GM21786 (cell line): ENCODE measurements around the gene NHERF2.
A peak's percentile ranks its signal among the peaks of the same experiment; 100 is the strongest.
"Not testable (repeated sequence)": the region's sequence is repeated elsewhere in the genome, so short reads cannot be mapped to it uniquely, and the experiment has no call there.

ENCODE experiments used
- ATAC-seq: cut with Tn5 transposase; IDR thresholded peaks from one replicate; pipeline ENCODE4 v1.9.1; 2021; ENCODE audit not compliant: unreplicated experiment

Gene NHERF2

DNA sequence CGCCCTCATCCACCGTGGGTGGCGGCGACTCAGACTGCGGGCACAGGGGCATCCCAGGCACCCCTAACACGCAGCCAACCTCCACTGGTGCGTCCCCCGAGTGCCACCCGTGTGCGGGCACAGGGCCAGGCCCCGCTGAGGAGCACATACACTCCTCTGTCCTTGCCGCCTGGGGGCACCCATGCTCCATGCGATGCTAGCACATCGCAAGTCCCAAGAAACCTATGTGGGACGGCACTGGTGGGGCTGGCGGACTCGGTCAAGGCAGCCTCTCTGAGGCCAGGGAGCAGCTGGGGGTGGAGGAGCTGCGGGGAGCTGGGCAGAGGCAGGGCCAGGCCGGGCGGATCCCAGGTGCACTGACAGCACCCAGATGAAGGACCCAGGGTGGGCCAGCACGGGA lies 21.1 kb upstream of the NHERF2 start:
- ATAC-seq = no peak

DNA sequence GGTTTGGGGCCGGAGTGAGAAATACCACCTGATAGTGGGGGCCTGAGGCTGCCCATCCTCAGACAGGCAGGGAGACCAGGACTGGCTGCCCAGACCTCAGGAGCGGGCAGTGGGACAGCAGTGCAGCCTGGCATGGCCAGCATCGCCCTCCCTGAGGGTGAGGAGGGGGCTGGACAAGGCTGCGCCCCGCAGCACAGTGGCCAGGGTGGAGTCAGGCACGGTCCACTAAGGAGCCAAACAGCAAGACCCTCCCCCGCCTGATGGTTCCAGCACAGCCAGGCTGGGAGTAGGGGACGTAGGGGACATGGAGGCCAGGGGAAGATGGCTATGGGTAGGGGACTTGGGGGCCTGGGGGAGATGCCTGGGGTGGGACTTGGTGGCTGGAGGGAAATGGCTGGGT lies 20.4 kb upstream of the NHERF2 start:
- ATAC-seq = no peak

GRCh38 chr16:2007081-2007836 lies 19.4 kb upstream of the NHERF2 start:
- ATAC-seq = no peak

DNA sequence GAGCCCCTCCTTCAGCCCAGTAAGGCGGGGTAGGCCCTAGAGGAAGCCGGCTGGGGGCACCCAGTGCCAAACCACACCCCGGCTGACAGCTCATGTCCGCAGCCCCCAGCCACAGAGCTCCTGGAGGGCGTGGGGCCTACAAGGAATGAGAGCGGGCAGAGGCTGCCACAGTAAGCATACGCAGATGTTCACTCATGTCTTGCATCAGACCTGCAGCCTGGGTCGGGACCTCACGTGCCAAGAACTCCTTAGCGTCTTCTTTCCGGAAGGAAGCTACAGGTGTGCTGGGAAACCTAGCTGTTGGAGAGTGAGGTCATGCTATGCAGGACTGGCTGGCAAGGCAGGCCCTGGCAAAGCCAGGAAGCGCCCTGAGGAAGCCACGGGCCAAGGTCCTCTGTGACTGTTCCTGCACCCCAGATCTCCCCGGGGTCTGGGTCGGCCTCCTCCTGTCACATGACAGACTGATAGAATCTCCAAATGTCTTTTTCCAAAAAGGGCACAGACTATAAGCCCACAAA lies 18.6 kb upstream of the NHERF2 start:
- ATAC-seq = no peak

DNA sequence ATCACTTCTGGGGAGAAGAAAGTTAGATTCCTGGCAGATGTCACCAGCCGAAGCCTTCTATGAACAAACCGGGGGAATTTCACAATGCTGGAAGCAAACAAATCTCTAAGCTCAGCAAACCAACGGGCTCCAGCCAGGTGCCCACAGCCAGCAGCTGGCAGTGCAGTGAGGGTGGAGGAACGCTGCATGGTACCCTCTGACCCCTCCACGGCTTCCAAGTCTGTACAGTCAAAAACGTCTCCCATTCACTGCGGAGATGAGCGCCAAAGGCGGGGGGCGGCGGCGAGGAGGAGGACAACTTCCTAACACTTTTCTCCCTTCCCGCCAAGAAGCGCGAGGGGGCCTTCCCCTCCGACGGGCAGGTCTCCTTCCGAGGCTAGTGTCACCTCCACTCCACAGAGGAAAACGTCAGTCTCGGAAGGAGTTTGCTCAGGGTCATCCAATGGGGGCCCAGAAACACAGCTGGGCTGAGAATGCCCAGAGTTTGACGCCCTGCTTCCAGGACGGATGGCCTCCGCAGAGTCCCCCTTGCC lies 18.0 kb upstream of the NHERF2 start:
- no peak for ATAC-seq

GRCh38 chr16:2009164-2009711 lies 17.5 kb upstream of the NHERF2 start:
- peak; percentile 19 for ATAC-seq

DNA sequence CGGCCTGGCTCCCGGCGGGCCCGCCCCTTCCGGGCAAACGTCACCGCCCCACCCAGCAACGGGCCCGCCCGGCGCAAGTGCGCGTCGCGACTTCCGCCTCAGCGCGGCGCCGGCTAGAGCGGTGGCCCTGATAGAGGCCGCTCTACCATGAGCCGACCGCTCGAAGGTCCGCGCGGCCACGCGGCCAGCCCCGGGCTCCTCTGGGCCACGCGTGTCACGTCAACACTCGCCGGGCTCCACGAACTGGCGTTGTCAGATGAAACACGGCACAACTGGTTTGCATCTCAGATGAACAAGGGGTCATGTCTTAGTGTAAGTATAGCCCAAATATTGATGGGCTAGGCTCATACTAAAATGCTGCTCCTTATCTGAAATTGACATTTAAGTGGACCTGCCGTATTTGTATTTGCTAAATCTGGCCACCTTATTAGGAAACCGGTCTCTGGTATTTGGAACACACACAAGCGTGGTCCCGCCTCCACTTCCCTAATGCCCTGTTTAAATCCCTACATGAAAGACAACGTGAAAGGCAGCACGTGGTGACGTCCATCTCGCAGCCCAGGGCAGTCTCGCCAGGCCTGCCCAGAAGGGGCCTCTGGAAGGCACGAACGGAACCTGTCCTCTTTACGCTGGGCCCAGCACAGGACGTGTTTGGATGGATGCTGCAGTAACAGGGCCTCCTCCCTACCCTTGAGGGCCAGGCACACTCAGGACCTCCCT lies 16.8 kb upstream of the NHERF2 start, which contains the start of gene ZNF598:
ZNF598 (minus strand) TSS at position 31 of the 720 bp plus-strand sequence.
- ATAC-seq = peak; percentile 81

DNA sequence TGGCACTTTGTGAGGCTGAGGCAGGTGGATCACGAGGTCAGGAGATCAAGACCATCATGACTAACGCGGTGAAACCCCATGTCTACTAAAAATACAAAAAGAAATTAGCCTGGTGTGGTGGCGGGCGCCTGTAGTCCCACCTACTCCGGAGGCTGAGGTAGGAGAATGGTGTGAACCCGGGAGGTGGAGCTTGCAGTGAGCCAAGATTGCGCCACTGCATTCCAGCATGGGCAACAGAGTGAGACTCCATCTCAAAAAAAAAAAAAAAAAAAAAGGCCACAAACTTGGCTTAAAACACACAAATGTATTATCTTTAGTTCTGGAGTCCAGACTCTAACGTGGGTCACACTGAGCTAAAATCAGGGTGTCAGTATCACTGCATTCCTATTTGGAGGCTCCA lies 15.0 kb upstream of the NHERF2 start:
- ATAC-seq = not testable (repeated sequence)

DNA sequence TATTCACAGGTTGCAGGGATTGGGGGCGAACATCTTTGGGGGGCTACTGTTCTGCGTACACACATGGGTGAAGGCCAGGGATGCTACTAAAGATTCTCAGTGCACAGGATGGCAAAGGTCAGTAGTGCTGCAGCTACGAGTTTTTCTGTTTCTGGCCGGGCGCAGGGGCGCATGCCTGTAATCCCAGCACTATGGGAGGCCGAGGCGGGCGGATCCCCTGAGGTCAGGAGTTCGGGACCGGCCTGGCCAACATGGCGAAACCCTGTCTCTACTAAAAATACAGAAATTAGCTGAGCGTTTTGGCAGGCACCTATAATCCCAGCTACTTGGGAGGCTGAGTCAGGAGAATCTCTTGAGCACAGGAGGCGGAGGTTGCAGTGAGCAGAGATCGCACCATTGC lies 13.2 kb upstream of the NHERF2 start:
- ATAC-seq = no peak

DNA sequence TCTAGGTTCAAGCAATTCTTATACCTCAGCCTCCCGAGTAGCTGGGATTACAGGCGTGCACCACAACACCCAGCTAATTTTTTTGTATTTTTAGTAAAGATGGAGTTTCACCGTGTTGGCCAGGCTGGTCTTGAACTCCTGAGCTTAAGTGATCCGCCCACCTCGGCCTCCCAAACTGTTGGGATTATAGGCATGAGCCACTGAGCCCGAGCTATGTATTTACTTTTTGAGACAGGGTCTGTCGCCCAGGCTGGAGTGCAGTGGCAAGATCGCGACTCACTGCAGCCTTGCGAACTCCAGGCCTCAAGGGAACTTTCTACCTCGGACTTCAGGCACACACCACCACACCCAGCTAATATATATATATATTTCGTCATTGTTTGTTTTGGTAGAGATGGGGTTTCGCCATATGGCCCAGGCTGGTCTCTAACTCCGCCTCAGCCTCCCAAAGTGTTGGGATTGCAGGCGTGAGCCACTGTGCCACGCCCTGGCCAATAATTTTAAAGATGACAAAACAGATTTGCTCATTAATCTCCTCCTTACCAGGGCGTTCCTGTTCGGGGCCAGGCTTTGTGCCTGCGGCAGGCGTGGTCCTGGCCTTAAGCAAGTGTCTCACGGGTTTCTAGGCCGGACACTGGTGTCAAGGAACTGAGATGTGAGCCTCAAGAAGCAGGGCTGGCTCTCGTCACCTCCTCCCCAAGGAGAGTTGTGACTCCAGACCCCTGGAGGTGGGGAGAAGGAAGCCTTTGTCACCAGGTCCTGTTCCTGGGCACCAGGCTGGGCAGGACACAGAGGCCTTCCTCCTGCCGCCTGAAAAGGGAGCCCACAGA lies 11.4 kb upstream of the NHERF2 start:
- no peak for ATAC-seq

GRCh38 chr16:2015947-2016208 lies 10.8 kb upstream of the NHERF2 start:
- no peak for ATAC-seq

GRCh38 chr16:2016407-2016922 lies 10.2 kb upstream of the NHERF2 start:
- ATAC-seq = no peak

DNA sequence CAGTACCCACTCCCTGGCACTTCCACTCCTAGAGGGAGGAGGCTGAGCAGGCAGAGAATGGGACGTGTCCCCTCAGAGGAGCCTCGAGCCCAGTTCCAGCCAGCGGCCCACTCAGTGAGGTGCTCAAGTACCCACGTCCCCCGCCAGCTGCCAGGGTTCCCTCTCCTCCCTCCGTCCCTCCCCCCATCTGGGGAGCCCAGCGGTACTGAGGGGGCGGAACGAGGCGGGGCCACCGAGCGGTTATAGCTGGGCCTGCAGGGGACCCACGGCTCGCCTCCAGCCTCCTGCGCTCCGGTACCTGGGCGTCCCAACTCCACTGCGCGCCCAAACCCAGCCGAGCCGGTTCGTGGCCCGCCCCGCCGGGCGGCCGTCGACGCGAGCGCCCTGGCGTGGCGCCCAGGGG lies 7.2 kb upstream of the NHERF2 start, which contains the start of gene NPW:
NPW (plus strand) TSS at position 268 of the 403 bp plus-strand sequence.
- no peak for ATAC-seq

DNA sequence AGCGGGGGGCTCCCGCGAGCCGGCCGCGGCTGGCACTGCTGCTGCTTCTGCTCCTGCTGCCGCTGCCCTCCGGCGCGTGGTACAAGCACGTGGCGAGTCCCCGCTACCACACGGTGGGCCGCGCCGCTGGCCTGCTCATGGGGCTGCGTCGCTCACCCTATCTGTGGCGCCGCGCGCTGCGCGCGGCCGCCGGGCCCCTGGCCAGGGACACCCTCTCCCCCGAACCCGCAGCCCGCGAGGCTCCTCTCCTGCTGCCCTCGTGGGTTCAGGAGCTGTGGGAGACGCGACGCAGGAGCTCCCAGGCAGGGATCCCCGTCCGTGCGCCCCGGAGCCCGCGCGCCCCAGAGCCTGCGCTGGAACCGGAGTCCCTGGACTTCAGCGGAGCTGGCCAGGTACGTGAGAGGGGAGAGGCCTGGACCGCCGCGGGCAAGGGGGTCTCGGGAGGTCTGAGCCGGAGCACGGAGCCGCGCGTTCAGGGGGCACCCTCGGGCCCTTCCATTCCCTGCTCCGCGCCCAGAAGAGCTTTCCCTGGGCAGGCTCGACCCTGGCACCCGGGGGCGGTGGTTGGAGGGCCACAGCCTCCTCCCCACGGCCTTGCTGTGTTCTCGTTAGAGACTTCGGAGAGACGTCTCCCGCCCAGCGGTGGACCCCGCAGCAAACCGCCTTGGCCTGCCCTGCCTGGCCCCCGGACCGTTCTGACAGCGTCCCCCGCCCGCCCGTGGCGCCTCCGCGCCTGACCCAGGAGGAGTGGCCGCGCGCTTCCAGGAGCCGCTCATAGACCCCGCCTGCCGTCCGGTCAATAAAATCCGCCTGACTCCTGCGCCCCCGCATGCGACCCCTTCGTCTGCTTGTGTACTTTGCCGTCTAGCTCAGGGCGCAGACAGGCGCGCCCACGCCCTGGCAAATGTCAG lies 6.5 kb upstream of the NHERF2 start:
- ATAC-seq = no peak

GRCh38 chr16:2022723-2023091 lies 4.0 kb upstream of the NHERF2 start:
- no peak for ATAC-seq

DNA sequence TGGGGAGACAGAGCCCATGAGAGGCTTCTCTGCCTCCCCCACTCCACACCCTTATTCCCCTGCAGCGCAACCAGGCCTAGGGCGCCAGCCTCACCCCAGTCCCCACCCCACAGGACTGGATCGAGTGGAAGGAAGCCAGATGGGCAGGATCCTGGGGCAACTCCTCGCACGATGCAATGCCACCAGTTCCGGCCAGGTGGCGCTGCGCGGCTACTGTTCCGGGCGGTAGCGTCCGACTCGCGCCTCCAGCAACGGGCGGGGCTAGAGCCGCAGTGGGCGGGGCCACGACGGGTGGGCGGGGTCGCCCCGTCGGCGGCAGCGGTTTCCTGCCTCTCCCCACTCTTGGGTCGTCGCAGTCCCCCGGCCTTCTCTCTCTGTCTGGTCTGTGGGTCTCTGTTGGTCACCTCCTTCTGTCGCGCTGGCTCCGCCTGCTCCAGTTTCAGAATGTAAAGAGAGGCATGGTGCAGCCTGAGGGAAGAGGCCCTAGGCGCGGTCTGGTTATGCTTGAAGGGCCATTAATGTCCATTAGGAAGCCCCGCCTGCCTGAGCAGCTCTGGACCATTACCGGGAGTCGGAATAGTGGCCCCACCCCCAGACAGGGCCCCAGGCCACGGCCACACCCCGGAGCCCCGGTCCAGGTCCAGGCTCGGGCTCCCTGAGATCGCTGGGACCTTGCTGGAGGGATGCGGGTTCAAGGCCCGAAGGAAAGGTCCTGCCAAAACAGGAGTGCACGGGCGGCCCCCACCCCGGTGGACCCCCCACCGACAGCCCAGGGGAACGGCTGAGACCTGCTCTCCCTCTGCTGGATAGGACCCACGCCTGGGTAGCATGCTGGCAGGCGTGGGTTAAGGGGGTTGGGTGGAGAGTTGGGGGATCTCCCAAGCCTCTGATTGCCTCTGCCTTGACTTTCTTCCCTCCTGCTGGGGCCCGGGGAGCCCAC lies 3.3 kb upstream of the NHERF2 start:
- peak; percentile 72 for ATAC-seq

GRCh38 chr16:2024032-2024420 lies 2.7 kb upstream of the NHERF2 start:
- no peak for ATAC-seq

DNA sequence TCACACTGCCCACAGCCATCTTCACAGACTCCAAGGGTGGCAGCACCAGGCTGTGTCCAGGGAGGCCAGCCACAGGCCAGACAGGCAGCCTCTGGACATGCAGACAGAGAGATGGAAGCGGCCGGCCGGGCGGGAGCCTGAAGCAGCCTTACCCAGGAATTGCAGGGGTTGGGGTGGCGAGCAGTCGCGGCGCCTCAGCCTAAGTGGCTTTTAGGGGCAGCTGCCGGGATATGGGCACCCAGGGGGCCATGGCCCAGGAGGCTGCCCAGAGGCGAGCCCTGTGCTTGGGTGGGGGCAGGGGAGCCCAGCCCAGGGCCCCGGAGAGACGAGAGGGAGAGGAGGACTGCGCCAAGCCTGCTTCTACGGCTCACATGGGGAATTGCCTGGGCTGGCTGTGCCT lies 1.5 kb upstream of the NHERF2 start:
- ATAC-seq = no peak
